ENCODE measurements around the gene SDF4.

Gene SDF4

DNA sequence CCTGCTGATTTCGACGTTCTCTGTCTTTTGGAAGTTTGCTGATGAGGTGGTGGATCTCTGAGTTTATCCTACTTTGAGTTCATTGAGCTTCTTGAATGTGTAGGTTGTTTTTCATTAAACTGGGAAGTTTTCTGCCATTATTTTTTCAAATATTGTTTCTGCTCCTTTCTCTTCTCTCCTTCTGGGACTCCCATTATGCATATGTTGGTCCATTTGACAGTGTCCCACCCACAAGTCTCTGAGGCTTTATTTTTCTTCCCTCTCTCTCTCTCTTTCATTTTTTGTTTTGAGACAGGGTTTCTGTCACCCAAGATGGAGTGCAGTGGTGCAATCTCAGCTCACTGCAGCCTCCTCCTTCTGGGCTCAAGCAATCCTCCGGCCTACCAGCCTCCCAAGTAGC lies 37.1 kb downstream of the SDF4 start:
- TF ChIP-seq, protein P1, sequence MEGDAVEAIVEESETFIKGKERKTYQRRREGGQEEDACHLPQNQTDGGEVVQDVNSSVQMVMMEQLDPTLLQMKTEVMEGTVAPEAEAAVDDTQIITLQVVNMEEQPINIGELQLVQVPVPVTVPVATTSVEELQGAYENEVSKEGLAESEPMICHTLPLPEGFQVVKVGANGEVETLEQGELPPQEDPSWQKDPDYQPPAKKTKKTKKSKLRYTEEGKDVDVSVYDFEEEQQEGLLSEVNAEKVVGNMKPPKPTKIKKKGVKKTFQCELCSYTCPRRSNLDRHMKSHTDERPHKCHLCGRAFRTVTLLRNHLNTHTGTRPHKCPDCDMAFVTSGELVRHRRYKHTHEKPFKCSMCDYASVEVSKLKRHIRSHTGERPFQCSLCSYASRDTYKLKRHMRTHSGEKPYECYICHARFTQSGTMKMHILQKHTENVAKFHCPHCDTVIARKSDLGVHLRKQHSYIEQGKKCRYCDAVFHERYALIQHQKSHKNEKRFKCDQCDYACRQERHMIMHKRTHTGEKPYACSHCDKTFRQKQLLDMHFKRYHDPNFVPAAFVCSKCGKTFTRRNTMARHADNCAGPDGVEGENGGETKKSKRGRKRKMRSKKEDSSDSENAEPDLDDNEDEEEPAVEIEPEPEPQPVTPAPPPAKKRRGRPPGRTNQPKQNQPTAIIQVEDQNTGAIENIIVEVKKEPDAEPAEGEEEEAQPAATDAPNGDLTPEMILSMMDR (IDR thresholded peaks at IDR 0.05; ENCODE audit: control insufficient read depth, insufficient read depth, low read depth, low read length, missing control alignments): no peak
- no peak overlapping the region for H3K4me3 ChIP-seq (ENCODE audit: control insufficient read depth, low read depth, low read length)
- no peak for DNase-seq (ENCODE audit: low read depth)

DNA sequence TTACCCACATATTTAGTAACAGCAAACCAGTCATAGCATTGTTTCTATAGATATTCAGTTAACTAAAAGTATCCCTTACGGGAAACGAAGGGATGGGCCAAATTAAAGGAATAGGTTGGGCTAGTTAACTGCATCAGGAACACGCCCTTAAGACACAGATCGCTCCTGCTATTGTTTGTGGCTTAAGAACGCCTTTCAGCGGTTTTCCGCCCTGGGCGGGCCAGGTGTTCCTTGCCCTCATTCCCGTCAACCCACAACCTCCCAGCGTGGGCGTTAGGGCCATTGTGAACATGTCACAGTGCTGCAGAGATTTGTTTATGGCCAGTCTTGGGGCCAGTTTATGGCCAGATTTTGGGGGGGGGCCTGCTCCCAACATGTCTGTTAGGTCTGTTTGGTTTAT lies 40.1 kb downstream of the SDF4 start:
- DNase-seq (ENCODE audit: low read depth): no peak
- TF ChIP-seq, protein P1 (IDR thresholded peaks at IDR 0.05; ENCODE audit: control insufficient read depth, insufficient read depth, low read depth, low read length, missing control alignments): no peak
- H3K4me3 ChIP-seq (ENCODE audit: control insufficient read depth, low read depth, low read length): no peak overlapping the region

DNA sequence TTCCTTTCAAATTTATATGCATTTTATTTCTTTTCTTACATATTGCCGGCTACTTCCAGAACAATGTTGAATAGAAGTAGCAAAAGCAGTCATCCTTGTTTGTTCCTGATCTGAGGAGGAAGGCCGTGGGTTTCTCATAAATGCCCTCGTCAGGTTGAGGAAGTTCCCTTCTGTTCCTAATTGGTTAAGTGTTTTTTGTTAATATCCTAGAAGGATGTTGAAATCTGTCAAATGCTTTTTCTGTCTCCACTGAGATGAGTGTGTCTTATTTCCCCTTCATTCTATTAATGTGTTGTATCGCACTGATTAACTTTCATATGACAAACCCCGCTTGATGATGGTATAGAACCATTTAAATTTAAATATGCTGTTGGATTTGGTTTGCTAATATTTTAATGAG lies 42.7 kb downstream of the SDF4 start:
- no peak for DNase-seq (ENCODE audit: low read depth)
- TF ChIP-seq, protein P1 (IDR thresholded peaks at IDR 0.05; ENCODE audit: control insufficient read depth, insufficient read depth, low read depth, low read length, missing control alignments): no peak
- no peak overlapping the region for H3K4me3 ChIP-seq (ENCODE audit: control insufficient read depth, low read depth, low read length)

DNA sequence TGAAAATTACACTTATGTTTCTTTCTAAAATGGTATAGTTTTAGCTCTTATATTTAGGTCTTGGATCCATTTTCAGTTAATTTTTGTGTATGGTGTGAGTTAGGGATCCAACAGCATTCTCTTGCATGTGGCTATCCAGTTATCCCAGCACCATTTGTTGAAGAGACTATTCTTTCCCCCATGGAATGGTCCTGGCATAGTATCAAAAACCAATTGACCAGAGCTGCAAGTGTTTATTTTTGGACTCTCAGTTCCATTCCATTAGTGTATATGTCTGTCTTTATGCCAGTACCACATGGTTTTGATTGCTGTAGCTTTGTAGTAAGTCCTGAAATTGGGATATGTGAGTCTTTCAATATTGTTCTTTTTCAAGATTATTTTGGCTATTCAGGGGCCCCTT lies 43.9 kb downstream of the SDF4 start:
- TF ChIP-seq, protein P1 (IDR thresholded peaks at IDR 0.05; ENCODE audit: control insufficient read depth, insufficient read depth, low read depth, low read length, missing control alignments): no peak
- no peak overlapping the region for H3K4me3 ChIP-seq (ENCODE audit: control insufficient read depth, low read depth, low read length)
- DNase-seq (ENCODE audit: low read depth): peak; percentile 18

DNA sequence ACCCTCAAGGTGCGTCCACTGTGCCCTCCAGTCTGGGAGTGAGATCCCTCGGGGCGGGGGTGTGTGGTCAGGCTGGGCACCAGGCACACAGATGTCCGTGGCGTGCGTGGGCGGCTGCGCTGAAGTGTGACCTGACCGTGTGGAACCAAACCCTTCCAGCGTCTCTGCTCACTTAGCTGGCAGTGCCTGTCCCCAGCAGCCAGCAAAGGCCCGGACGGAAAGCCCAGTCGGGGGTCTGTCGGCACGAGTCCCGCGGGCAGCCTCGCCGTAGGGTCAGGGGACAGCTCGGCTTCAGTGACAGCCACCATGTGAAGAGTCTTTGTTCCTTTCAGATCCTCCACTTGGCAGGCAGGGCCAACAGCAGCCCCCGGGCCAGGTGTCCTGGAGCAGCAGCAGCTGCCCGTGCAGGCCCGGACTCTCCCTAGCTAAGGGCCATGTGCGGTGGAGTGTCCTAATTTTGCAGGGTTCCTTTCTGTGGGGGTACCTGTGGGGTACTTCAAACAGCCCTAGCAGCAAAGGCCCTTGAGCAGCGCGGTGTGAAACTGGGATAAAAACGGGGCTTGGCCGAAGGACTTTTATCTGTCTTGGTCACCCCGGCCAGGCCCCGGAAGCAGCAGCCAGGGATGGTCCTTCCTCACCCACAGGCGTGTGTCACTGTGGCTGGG lies 46.6 kb downstream of the SDF4 start:
- H3K4me3 ChIP-seq (ENCODE audit: control insufficient read depth, low read depth, low read length): no peak overlapping the region
- TF ChIP-seq, protein P1 (IDR thresholded peaks at IDR 0.05; ENCODE audit: control insufficient read depth, insufficient read depth, low read depth, low read length, missing control alignments): no peak
- no peak for DNase-seq (ENCODE audit: low read depth)

DNA sequence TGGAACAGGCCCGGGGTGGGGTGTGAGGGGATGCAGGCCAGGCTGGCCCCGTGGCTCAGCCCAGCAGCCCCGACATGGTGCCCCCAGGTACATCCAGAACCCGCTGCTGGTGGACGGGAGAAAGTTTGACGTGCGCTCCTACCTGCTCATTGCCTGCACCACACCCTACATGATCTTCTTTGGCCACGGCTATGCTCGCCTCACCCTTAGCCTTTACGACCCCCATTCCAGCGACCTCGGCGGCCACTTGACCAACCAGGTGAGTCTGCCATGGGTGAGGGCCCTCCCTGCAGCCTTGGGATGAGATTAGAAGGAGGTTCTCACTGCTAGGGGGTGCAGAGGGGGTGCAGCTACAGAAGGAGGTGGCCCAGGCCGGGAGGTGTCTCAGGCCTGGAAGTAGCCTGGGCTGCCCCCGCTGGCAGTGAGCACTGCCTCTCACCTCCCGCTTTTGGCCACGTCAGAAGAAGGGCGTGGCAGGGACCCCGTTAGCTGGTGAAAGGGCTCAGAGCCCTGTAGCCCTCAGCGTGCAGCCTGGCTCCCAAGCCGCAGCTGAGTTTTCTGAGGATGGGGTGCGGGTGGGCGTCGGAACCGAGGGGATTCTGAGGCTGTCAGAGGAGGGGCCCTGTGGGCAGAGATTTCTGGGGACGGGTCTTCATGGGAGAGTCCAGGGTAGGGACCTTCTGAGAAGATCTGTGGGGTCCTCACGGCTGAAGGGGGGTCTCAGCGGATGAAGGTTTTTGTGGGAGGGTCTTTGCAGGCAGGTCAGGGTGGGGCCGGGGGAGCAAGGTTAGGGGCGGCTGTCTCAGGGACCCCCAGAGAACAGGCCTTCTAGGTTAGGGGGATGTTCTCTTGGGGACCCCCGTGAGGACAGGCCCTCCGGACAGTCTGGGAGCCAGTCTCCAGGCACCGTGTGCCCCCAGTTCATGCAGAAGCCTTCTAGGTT lies 47.7 kb downstream of the SDF4 start:
- TF ChIP-seq, protein P1 (IDR thresholded peaks at IDR 0.05; ENCODE audit: control insufficient read depth, insufficient read depth, low read depth, low read length, missing control alignments): no peak
- no peak for DNase-seq (ENCODE audit: low read depth)
- no peak overlapping the region for H3K4me3 ChIP-seq (ENCODE audit: control insufficient read depth, low read depth, low read length)
